Body of pancreas (tissue), 4 donors: Measurements from ENCODE around the gene TBC1D23. TPM values are rescaled to one million over a fixed set of nuclear protein-coding genes. Genes with fewer than 3 reads are reported as not detected.

ENCODE experiments used
- ATAC-seq: fragments of 150-250 bp; one replicate; pipeline ENCODE4 v1.9.1; 2016
- DNase-seq, 4 donors: peaks; one replicate each; pipeline ENCODE4 v3.0.0-alpha.2; 2019
- H3K27ac ChIP-seq, 4 donors: fragments of 200-600 bp; sonication (generic); 1 replicate in 3 of 4; 2 replicates in 1 of 4; pipeline versions ENCODE4 v1.5.1 to v1.6.1; 2016 to 2019; ENCODE audit warnings: mild to moderate bottlenecking in 1 of 4, mixed read lengths in 1 of 4, moderate library complexity in 1 of 4
- H3K27me3 ChIP-seq, 2 donors: fragments of 200-600 bp; sonication (generic); one replicate each; pipeline ENCODE4 v1.6.0; 2016; ENCODE audit warnings: mild to moderate bottlenecking in 1 of 2
- H3K36me3 ChIP-seq, 2 donors: fragments of 200-600 bp; sonication (generic); replicated peaks in 1 of 2; 2 replicates each; pipeline ENCODE4 v1.5.1; 2016; ENCODE audit warnings: low read depth in 2 of 2; ENCODE audit not compliant: insufficient read depth in 1 of 2
- H3K4me1 ChIP-seq: fragments of 200-600 bp; sonication (generic); one replicate; pipeline ENCODE4 v1.6.0; 2016
- H3K4me3 ChIP-seq, 2 donors: fragments of 200-600 bp; sonication (generic); 1 replicate in 1 of 2; 2 replicates in 1 of 2; pipeline ENCODE4 v1.5.1; 2016 to 2019
- H3K9me3 ChIP-seq, 3 donors: fragments of 200-600 bp; sonication (generic); 1 replicate in 2 of 3; 2 replicates in 1 of 3; pipeline ENCODE4 v1.5.1; 2016
- POLR2A ChIP-seq, 3 donors: fragments of 450-650 bp; IDR thresholded peaks; one replicate each; pipeline ENCODE4 v1.6.1; 2016; ENCODE audit warnings: antibody characterized with exemption in 3 of 3, mild to moderate bottlenecking in 2 of 3
- WGBS, 2 donors: methylation state at CpG; one replicate each; pipeline ENCODE4 v1.1.5; 2017; 5-methylcytosine and 5-hydroxymethylcytosine counted together
- intact Hi-C: fragments of 100-400 bp; cut with DNase I; formaldehyde crosslinking; loops from one replicate; pipeline ENCODE4 v1.15.1; 2023
- total RNA-seq, 2 donors: library from RNA; depleted of rRNA; stranded (reverse); fragments of >200 nt; gene quantifications; one replicate each; pipeline ENCODE4 v1.1.0, GENCODE V29; 2016
- TF ChIP-seq, protein P1 (sequence below), 7 experiments: fragments of 450-650 bp in 4 of 7; fragments of 200-600 bp in 3 of 7; sonication (generic) in 3 of 7; IDR thresholded peaks; one replicate each; pipeline ENCODE4 v1.5.1; 2016 to 2019; ENCODE audit warnings: antibody characterized with exemption in 7 of 7

Gene TBC1D23
- total RNA-seq, 2 donors from 2014 or later = 11.5 to 49.8 TPM

DNA sequence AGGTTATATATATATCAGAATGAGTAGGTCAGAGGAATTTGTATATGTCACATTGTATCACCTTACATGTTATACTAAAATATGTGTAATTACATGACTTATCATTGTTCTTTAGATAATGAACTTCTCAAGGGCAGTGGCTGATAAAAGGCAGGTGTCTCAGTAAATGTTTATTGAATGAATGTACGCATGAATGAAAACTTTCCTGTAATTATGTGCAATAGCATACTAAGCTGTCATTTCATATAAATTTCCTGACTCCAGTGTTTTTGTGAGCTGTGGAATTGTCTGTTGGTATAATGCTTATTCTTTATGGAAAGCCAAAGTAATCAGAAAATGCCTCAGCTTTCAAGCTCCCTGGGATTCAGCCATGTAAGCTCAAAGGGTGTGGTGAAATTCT, 4.2 kb downstream of the TBC1D23 start:
- 19 to 29% methylated on average over 1 of the region's 1 CpG for WGBS, 2 donors
- intact Hi-C loops = no loop called here

DNA sequence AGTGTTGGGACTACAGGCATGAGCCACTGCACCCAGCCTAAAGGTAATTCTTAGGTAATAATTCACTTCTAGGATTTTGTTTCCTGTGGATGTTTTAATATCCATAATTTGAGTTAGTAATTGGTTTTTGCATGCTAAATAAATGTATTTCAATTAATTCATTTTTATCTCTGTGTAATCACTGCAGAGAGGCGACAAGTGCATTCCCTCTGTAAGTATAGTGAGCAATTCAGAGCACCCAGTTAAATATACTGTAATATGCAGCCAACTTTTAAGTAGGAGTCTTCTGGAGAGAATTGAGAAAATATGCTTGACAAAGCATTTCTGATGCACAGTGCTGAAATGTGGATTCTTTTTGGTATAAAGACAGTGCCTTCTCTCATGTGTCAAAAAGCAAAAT, 5.7 kb downstream of the TBC1D23 start:
- H3K27me3 ChIP-seq = no peaks in the 10 kb centered on the region
- H3K27ac ChIP-seq = no peak overlapping the region
- DNase-seq (no peak), ATAC-seq (no peak)
- H3K4me1 ChIP-seq = peaks cover 66% of the 10 kb centered on the region
- TF ChIP-seq POLR2A (IDR thresholded peaks at IDR 0.05) = no peak
- TF ChIP-seq, protein P1, sequence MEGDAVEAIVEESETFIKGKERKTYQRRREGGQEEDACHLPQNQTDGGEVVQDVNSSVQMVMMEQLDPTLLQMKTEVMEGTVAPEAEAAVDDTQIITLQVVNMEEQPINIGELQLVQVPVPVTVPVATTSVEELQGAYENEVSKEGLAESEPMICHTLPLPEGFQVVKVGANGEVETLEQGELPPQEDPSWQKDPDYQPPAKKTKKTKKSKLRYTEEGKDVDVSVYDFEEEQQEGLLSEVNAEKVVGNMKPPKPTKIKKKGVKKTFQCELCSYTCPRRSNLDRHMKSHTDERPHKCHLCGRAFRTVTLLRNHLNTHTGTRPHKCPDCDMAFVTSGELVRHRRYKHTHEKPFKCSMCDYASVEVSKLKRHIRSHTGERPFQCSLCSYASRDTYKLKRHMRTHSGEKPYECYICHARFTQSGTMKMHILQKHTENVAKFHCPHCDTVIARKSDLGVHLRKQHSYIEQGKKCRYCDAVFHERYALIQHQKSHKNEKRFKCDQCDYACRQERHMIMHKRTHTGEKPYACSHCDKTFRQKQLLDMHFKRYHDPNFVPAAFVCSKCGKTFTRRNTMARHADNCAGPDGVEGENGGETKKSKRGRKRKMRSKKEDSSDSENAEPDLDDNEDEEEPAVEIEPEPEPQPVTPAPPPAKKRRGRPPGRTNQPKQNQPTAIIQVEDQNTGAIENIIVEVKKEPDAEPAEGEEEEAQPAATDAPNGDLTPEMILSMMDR (IDR thresholded peaks at IDR 0.05) = no peak
- H3K36me3 ChIP-seq = no peaks in the 10 kb centered on the region
- H3K9me3 ChIP-seq = no peaks in the 10 kb centered on the region
- no peak overlapping the region for H3K4me3 ChIP-seq
- intact Hi-C loops = no loop called here
- 92 to 97% methylated on average over 1 of the region's 1 CpG for WGBS, 2 donors

More for the DNA sequence above, 4.2 kb downstream of the TBC1D23 start:
- ATAC-seq (no peak), DNase-seq (no peak)
- H3K27ac ChIP-seq = no peak overlapping the region
- no peaks in the 10 kb centered on the region for H3K36me3 ChIP-seq
- H3K4me1 ChIP-seq = peaks cover 70% of the 10 kb centered on the region
- TF ChIP-seq POLR2A (IDR thresholded peaks at IDR 0.05) = no peak
- TF ChIP-seq, protein P1 (IDR thresholded peaks at IDR 0.05) = no peak
- H3K9me3 ChIP-seq = no peaks in the 10 kb centered on the region
- H3K4me3 ChIP-seq = no peak overlapping the region
- no peaks in the 10 kb centered on the region for H3K27me3 ChIP-seq

DNA sequence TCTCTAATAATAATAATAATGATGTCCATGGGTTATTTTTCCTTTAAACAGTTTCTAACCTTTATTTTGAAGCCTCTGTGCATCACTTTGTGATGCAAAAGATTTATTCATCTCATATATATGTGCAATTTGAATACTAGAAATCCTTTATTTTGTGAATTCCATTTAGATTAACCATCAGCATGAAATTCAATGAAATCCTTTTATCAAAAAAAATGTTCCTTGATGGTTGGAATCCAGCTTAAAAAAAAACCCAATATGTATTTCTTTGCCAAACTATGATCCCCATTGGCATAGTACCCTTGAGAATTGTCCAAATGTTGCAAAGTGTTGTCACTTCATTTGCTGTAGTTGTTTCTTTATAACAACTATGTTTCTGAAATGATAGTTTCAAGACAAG, 7.4 kb downstream of the TBC1D23 start:
- Histone ChIP-seq H3K9me3 (no peaks in the 10 kb centered on the region), H3K4me1 (peaks cover 51% of the 10 kb centered on the region), H3K4me3 (no peak overlapping the region), H3K36me3 (no peaks in the 10 kb centered on the region), H3K27ac (no peak overlapping the region), H3K27me3 (no peaks in the 10 kb centered on the region)
- no peak for DNase-seq
- no peak for ATAC-seq
- intact Hi-C loops = no loop called here
- no peak for TF ChIP-seq POLR2A (IDR thresholded peaks at IDR 0.05)
- TF ChIP-seq, protein P1 (IDR thresholded peaks at IDR 0.05) = no peak

DNA sequence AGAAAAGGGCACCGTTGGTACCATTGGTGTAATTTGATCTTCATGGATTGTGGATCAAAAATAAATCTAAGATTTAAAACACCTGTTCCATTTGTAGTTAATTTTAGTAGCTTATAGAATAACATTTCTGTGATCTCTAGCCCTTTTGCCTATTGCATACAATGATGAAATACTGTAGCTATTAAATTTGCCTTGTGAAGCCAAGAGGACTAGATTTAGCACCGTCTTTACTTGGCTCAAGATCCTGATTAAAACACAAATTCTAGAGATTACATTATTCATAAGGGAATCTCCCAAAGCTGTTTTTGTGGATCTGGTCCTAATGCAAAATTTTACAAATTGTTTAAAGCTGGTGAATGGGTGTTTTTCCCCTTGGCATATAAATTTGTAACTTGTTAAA, 8.2 kb downstream of the TBC1D23 start:
- no peak for ATAC-seq
- intact Hi-C loops = no loop called here
- TF ChIP-seq POLR2A (IDR thresholded peaks at IDR 0.05) = no peak
- TF ChIP-seq, protein P1 (IDR thresholded peaks at IDR 0.05) = no peak
- H3K4me3 ChIP-seq = no peak overlapping the region
- 21 to 25% methylated on average over 2 of the region's 2 CpGs for WGBS, 2 donors
- DNase-seq = no peak
- H3K36me3 ChIP-seq = no peaks in the 10 kb centered on the region
- no peak overlapping the region for H3K27ac ChIP-seq
- no peaks in the 10 kb centered on the region for H3K9me3 ChIP-seq
- H3K4me1 ChIP-seq = peaks cover 43% of the 10 kb centered on the region
- H3K27me3 ChIP-seq = no peaks in the 10 kb centered on the region

DNA sequence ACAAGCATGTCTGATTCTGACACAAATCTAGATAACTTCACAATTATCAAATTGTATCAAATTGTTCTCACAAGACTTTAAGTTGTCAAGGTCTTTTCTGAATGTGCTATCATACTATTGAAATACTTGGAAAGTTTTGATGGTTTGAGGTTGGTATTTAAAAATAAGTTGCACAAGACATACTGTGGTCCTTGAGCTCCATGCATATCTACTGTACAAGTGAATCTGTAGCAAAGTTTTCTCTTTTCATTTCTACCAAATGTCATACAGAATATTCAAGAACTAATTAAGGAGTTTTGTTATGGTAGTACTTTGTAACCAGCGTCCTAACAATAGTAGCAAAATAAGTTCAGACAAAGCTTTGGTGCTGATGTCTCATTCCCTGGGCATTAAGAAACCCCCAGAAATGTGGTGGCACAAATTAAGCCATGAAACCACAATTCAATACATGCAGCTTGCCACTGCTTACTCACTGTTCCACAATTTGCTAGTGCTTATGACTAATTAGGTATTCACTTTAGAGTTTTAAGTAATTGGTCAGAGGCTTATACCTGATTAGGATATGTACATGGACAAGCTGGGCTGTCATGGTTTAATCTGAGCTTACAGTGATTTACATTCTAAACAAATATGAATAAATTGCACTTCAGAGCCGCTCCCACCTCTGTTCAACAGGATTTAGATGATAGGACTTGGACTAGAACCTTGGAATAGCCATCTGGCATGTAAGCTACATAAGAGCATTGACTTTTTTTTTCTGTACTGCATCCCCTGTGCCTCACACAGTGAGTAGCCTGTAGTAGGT, 8.8 kb downstream of the TBC1D23 start:
- WGBS, 2 donors = 82 to 84% methylated on average over 2 of the region's 2 CpGs
- TF ChIP-seq, protein P1 (IDR thresholded peaks at IDR 0.05) = no peak
- TF ChIP-seq POLR2A (IDR thresholded peaks at IDR 0.05) = no peak
- Histone ChIP-seq H3K4me3 (no peak overlapping the region), H3K27me3 (no peaks in the 10 kb centered on the region), H3K4me1 (peaks cover 37% of the 10 kb centered on the region), H3K36me3 (no peaks in the 10 kb centered on the region), H3K27ac (no peak overlapping the region), H3K9me3 (no peaks in the 10 kb centered on the region)
- ATAC-seq (no peak), DNase-seq (no peak)
- intact Hi-C loops = no loop called here
